TTC549 (cell line): Measurements from ENCODE around the gene COL15A1.
"Not testable (repeated sequence)": the region's sequence is repeated elsewhere in the genome, so short reads cannot be mapped to it uniquely, and the experiment has no call there.

Experiments
- FAIRE-seq: peaks from 2 replicates; lab custom pipeline; 2012; peaks lifted over from hg19 to GRCh38; lab: Jason Lieb, UNC

The COL15A1 gene

DNA sequence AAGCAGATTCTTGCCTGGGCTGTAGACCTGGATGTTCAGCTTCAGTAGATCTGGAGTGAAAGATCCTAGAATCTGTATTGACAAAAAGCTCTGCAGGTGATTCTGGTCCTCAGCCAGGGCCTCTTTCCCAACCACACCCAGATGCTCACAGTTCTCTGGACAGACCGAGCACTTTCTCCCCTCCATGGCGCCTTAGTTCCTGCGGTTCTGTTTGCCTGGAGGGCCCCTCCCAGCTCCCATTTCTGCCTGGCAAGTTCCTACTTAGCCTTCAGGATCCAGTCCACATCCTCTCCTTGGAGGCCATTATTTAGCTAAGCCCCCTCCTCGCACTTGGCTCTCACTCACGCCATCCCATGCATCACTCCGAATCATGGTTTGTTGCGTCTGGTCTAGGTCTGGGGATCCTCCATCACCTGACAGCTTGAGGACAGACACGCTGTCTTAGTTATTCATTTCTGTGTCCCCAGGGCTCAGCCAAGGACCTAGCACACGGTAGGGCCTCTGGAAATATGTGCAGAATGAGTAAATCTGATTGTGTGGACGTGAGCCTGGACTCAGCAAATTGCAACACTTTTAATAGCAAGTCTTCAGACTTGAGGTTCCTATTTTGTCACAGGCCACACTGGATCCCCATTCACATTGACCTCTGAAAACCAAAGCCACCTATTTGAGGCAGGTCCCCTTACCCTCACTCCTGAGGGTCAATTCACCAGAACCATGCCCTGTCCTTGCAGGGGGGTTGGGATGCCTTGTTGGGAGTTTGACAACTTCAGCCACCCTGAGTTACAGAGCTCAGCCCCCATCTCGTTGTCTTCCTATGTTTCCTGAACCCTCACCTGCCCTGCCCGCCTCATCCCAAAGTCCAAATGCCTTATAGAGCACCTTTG, 50.7 kb downstream of the COL15A1 start:
- no peak for FAIRE-seq

GRCh38 chr9:98995059-98995671, 51.5 kb downstream of the COL15A1 start:
- FAIRE-seq, result no peak

DNA sequence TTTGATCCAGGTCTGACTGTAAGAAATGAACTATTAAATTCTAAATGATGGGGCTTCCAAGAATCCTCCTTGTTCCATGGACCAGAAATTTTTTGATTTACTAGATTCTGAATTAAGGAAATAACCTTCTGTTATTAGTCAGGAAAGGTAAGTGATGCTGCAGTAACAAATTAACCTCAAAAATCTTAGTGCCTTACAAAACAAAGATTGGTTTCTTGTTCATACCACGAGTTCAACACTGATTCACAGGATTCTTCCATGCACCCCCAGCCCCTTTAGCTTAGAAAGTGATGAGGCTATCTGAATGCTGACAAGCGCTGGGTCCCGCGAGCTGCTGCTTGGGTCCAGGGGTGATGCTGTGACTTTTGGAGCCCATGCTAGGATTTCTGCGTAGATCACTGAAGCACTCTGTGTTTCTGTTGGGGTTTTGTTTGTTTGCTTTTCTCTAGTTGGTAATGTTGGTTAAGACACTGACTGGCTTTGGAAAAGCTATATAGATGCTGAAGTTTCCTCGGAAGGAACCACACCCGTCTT, 52.3 kb downstream of the COL15A1 start:
- FAIRE-seq, result no peak

DNA sequence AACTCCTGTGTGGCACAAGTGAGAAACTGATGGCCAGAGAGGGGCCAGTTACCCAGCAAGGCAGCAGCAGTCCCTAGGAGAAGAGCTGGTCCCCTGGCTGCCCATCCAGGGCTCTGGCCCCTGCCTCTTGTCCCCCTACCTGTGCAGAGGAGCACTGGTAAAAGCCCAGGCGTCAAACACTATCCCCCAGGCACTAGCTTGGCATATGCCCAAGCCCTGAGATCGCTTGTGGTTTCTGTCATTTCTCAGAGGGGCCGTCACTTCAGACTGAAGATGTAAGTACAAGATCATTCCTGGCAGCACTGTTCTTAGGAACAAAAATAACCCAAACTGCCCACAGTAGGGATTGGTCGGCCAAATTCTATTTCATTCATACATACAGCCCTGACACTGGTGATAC, 53.9 kb downstream of the COL15A1 start:
- FAIRE-seq, result no peak

DNA sequence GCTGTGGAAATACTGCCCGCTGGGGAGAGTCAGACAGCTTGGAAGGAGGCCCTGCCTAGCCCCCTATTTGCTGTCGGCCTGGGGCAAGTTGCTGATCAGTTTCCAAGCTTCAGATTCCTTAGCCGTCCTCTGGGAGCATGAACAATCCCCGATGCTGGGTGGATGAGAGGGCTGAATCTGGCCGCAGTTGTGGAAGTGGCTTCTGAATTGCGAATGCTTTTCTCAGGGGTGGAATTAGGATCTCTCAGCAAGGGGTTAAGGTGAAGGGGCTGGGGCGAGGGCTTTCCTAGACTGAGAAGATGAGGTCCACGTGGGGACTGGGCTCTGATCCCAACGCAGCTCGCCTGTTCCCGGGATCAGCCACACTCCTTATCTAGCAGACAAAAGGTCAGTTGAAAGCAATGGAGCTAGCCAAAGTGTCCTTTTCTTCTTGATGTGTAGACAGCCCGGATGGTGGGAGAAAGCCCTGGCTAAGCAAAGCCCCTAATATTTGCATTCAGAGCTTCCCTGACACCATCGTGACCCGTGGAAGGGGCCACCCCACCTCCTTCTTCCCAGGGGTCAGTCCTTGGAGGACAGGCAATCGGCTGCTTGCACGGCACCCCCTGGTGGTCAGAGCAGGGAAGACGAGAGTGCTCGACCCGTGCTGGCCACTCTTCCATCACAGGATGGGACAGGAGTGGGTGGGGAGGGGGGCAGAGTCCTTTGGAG, 54.9 kb downstream of the COL15A1 start:
- FAIRE-seq, result no peak

GRCh38 chr9:98999152-98999525, 55.4 kb downstream of the COL15A1 start:
- FAIRE-seq, result no peak

- FAIRE-seq, result no peak
These were observed 57.0 kb downstream of the COL15A1 start for GRCh38 chr9:99000476-99001395.

DNA sequence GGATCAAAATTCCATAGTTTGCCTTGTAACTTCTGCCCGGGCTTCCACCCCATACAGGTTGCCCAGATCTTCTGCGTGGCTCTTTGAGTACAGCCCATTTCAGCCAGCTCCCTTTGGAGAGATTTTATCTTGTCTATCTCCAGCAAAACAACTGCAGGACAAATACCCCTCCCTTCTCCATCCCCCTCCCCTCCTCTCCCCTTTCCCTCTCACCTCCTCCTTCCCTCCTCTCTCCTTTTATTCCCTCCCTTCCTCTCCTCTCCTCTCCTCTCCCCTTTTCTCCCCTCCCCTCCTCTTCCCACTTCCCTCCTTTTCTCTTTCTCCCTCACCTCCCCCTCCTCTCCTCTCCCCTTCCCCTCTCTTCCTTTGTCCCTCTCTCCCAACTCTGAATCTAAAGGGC, 58.2 kb downstream of the COL15A1 start:
- no peak for FAIRE-seq

DNA sequence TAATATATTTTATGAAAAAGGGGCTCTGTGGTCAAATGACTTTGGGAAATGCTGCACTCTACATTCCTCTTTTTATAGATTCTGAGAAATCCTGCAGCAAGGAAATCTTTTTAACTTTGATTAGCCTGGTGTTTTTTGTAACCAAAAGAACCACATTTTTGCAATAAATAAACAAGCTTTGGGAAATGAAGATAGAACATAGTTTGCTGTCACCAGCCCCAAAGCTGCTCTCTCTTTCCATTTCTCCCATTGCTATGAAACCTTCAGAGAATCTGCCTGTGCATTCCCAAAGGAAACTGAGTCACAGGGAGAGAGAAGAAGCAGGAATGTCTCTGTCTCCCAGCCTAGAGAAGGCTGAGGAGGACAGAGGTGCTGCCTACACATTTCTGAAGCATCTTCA, 59.0 kb downstream of the COL15A1 start:
- FAIRE-seq, result no peak

DNA sequence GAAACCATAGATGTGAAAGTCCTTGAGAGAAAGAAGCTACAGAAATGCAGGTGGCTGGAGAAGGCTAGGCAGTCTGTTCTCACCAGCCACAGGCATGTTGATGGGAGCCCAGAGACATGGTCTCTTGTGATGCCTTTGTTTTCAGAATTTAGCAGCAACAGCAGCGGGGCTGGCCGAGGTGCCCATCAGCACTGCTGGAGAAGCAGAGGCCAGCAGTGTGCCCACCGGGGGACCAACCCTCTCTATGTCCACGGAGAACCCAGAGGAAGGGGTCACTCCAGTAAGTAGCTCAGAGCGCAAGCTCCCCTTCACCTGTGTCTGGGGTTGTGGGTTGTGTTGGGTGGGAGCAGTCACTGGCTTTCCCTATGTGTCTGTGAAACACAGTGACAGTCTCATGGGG, 59.6 kb downstream of the COL15A1 start:
- no peak for FAIRE-seq

DNA sequence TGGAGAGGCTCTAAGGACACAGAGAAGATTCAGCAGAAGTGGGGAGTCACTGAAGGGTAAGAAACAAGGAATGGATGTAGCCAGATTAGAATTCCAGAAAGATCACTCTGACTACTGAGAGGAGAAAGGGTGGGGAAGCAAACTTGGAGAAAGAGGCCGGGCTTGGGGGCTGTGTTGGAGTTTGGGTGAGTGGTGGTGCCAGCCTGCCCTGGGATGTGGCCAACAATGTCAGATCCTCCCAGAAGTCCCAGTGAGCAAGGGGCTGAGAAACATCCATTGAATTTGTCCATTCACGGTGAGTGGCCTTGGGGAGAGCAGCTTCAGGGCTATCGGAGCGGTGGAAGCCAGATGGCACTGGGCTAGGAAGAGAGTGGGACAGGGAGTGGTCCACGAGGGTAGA, 60.4 kb downstream of the COL15A1 start:
- FAIRE-seq, result no peak

DNA sequence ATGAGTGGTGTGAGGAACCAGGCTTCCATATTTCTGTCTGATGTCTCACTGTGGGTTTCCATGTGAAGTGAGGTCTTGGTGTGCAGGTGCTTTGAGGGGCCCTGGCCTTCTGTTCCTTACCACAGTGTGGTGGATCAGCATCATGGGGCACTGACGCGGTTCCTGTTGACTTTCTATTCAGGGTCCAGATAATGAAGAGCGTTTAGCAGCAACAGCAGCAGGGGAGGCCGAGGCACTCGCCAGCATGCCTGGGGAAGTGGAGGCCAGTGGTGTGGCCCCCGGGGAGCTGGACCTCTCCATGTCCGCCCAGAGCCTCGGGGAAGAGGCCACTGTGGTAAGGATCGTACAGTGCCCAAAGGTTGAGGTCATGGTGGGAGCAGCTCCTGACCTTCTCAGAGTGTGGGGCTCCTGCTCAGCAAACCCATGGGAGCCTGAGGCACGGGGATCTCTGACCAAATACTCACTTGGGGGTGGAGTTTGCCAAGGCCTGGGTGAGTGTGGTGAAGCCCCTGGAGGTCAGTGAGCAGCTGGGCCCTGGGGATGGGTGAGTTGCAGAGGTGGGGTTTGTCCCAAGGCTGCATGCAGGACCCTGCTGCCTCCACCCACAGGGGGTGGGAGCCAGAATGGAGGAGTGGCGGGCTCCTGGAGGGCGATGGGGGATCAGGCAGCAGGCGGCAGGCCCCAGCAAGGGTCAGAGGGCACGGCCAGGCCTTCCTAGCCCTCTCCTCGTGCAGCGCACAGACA, 61.2 kb downstream of the COL15A1 start:
- FAIRE-seq, result no peak

DNA sequence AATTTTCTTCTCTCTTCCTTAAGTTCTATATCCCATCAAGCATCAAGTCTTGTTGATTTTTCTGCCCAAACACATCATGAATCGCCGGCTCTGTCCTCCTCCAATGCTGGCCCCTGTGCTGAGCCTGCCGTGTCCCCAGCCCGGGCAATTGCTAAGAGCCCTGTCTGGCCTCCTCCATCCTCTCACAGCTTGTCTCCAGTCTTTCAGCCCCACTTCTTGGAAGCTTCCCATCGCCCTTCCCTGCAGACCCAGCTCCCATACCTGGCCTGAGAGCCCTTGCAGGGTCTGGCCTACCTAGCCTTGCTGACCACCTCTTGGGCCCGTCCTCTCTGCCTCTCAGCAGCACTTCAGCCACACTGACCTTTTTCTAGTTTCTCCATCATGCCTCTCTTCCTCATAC, 61.9 kb downstream of the COL15A1 start:
- no peak for FAIRE-seq

DNA sequence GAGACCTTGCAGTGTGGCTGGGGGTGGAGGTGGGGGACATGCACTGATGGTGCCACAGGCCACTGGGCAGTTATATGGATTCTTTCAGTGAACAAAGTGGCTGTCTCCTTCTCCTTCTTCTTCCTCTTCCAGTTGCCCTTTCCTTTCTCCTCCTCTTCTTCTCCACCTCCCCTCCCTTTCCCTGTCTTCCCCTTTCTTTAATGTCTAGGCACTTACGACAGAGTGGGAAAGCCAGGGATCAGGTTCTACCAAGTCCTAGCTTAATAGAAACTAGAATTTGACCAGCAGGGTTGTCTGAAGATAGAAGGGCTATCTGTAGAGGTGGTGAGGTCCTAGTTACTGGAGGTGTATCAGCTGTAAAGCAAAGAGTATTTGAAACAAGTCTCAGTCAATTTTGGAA, 62.8 kb downstream of the COL15A1 start:
- no peak for FAIRE-seq

GRCh38 chr9:99006979-99007378, 63.3 kb downstream of the COL15A1 start:
- FAIRE-seq, result no peak

DNA sequence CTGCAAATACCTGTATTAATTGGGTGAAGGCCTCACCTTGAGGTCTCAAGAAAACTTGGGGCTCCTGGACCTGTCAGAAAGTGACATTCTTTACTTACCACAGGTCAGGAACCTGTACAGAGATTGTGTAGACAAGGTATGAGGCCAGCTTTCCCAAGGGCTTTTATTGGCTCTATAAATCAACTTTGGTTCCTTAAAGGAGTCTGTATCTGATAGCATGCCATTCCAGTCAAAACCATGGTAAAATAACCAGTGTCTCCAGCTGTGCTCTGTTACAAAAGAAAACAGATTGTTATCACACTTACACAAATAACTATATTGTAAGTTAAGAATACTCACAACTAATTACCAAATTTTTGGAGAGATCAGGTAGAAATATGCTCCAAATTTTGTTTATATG, 64.5 kb downstream of the COL15A1 start:
- no peak for FAIRE-seq

DNA sequence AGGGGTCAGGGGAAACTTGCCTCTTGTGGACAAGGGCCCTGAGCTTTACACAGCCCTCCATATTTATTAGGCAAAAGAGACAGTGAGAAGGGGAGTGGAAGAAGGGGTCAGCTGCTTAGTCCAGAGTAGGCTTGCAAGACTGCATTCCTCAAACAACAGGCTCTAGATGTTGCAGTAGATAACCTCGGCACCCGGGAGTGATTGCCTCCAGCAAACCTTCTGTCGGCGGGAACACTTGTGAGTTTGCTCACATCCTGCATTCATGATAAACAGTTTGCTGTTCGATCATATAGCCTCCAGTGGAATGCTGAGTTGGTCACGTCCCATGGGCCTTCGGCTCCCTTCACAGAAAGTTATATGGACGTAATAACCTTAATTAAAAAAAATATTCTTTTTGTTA, 66.7 kb downstream of the COL15A1 start:
- FAIRE-seq, result not testable (repeated sequence)

- FAIRE-seq, result peak; percentile 41
These were observed 67.5 kb downstream of the COL15A1 start for GRCh38 chr9:99011161-99011709.

GRCh38 chr9:99012957-99013512, 69.3 kb downstream of the COL15A1 start:
- FAIRE-seq, result no peak

GRCh38 chr9:99013550-99013949, 69.8 kb downstream of the COL15A1 start:
- FAIRE-seq, result no peak

DNA sequence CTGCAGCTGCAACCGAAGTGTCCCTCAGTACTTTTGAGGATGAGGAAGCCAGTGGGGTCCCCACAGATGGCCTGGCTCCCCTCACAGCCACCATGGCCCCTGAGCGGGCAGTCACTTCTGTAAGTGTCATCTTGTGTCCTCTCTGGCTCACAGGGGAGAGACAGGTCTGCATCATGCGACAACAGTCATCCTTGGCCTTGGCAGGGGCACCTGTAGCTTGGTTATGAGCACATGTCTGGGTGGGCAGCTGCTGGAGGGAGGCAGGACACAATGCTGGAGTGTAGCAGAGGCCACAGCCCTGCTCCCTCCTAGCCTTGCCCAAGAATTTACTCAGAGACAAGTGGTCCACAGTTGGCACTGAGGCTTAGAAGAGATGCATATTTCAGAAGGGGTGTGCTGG, 71.7 kb downstream of the COL15A1 start:
- FAIRE-seq, result no peak
